Activated CD4-positive, alpha-beta memory T cell treated with anti-CD3 and anti-CD28 coated beads, Interleukin-2, amount 10 ng/mL, durations not matched to agents 7 days and 5 days (primary cell): ENCODE data around the gene LIMK1. TPM values are rescaled to one million over a fixed set of nuclear protein-coding genes. Genes with fewer than 3 reads are reported as not detected.

Experiments used
- CTCF ChIA-PET: fragments of 350-600 bp; sonication (Branson Sonifier 250); formaldehyde crosslinking; loops from one replicate; lab custom pipeline; 2021; ENCODE audit warnings: antibody characterized with exemption, inconsistent platforms; lab: Charles Lee
- POLR2A ChIA-PET: fragments of 350-600 bp; sonication (Branson Sonifier 250); formaldehyde crosslinking; loops from one replicate; lab custom pipeline; 2021; ENCODE audit warnings: antibody characterized with exemption; lab: Charles Lee
- DNase-seq: peaks from one replicate; pipeline ENCODE4 v3.0.0-alpha.2; 2020
- H3K27ac Mint-ChIP-seq: one replicate; pipeline ENCODE4 v1.8.0; 2021; ENCODE audit warnings: mild to moderate bottlenecking, mixed read lengths
- H3K27me3 Mint-ChIP-seq: one replicate; pipeline ENCODE4 v1.8.0; 2021; ENCODE audit warnings: mixed read lengths
- H3K36me3 Mint-ChIP-seq: one replicate; pipeline ENCODE4 v1.8.0; 2021; ENCODE audit warnings: low read depth, mixed read lengths
- H3K4me1 Mint-ChIP-seq: one replicate; pipeline ENCODE4 v1.8.0; 2021; ENCODE audit warnings: mixed read lengths
- H3K4me3 Mint-ChIP-seq: one replicate; pipeline ENCODE4 v1.8.0; 2021; ENCODE audit warnings: mild to moderate bottlenecking, mixed read lengths
- H3K9me3 Mint-ChIP-seq: one replicate; pipeline ENCODE4 v1.8.0; 2021; ENCODE audit warnings: mixed read lengths
- total RNA-seq, 2 experiments: library from RNA; stranded (reverse); gene quantifications; one replicate each; pipeline ENCODE4 v1.2.3, GENCODE V29; 2021

Gene LIMK1
- total RNA-seq, 2 experiments from 2014 or later: 22.5 to 26.1 TPM

- ChIA-PET POLR2A (interaction anchor here (1.3 to 4.3 kb wide), 2 partner anchors 13 to 103 kb away, joined by 4 to 27 read pairs; partner anchors contain the start of genes EIF4H and LIMK1), CTCF (interaction anchor here (2.6 to 3.9 kb wide), 2 partner anchors 135 to 330 kb away, joined by 19 read pairs; no protein-coding TSS in a partner anchor)
- Mint-ChIP-seq H3K9me3 (no peaks in the 10 kb centered on the region), H3K27ac (no peak overlapping the region), H3K4me3 (no peak overlapping the region), H3K4me1 (peaks cover 1% of the 10 kb centered on the region), H3K27me3 (no peaks in the 10 kb centered on the region), H3K36me3 (no peaks in the 10 kb centered on the region)
- no peak for DNase-seq
Measured at GRCh38 chr7:74071121-74071520, 12.5 kb upstream of the LIMK1 start.

DNA sequence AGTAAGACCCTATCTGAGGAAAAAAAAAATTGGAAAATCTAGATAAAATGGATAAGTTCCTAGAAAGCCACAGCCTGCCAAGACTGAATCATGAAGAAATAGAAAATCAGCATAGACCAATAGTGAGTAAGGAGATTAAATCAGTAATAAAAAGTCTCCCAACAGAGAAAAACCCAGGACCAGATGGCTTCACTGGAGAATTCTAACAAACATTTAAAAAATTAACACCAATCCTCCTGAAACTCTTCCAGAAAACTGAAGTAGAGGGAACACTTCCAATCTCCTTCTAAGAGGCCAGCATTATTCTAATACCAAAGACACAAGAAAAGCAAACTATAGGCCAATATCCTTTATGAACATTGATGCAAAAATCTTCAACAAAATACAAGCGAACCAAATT lies 8.8 kb upstream of the LIMK1 start:
- no peaks in the 10 kb centered on the region for H3K9me3 Mint-ChIP-seq
- H3K4me3 Mint-ChIP-seq: no peak overlapping the region
- no peaks in the 10 kb centered on the region for H3K27me3 Mint-ChIP-seq
- H3K36me3 Mint-ChIP-seq: no peaks in the 10 kb centered on the region
- ChIA-PET POLR2A (interaction anchor here (1.1 kb wide), 1 partner anchor 98 kb away, joined by 3 read pairs; no protein-coding TSS in a partner anchor), CTCF (no interaction called here)
- no peak for DNase-seq
- no peak overlapping the region for H3K27ac Mint-ChIP-seq
- no peaks in the 10 kb centered on the region for H3K4me1 Mint-ChIP-seq

DNA sequence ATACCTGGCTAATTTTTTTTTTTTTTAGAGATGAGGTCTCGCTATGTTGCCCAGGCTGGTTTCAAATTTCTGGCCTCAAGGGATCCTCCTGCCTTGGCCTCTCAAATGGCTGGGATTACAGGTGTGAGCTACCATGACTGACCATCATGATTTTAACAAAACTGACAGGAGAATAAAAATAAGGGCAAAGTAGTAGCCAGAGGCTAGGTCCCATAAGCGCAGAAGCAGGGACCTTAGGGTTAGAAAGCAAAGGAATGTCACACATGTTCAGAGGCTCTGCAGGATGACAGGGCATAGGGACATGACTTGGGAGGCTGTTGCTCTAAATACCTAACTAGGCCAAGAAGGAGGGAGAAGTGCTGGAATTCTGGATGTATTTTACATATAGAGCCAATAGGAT lies 5.1 kb upstream of the LIMK1 start:
- ChIA-PET CTCF (interaction anchor here (0.8 to 1.8 kb wide), 3 partner anchors 10 to 128 kb away, joined by 3 to 5 read pairs (median 4); no protein-coding TSS in a partner anchor), POLR2A (no interaction called here)
- no peak overlapping the region for H3K27ac Mint-ChIP-seq
- no peak overlapping the region for H3K4me3 Mint-ChIP-seq
- DNase-seq: no peak
- H3K36me3 Mint-ChIP-seq: no peaks in the 10 kb centered on the region
- peaks cover 6% of the 10 kb centered on the region for H3K4me1 Mint-ChIP-seq
- no peaks in the 10 kb centered on the region for H3K27me3 Mint-ChIP-seq
- H3K9me3 Mint-ChIP-seq: no peaks in the 10 kb centered on the region

DNA sequence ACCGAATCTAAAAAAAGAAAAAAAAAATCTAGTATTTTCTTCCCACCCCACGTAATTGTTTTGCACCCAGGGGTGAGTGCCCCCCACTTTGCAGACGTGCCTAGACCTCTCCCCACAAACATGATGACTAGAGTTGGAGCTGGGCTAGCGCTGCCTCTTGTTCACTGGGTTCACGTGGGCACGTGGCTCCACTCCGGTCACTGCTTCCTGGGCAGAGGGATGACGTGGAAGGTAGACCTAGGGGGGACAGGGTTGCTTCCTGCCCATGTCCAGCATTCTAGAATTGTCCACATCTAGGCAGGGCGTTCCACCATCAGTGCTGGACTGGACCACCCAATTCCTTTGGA lies 861 bp upstream of the LIMK1 start:
- CTCF ChIA-PET: interaction anchor here (1.5 to 1.7 kb wide), 2 partner anchors 15 to 123 kb away, joined by 3 to 10 read pairs; no protein-coding TSS in a partner anchor
- Mint-ChIP-seq H3K36me3 (peaks cover 7% of the 10 kb centered on the region), H3K27ac (no peak overlapping the region), H3K4me1 (peaks cover 15% of the 10 kb centered on the region), H3K4me3 (peak overlapping the region; percentile 13), H3K27me3 (no peaks in the 10 kb centered on the region), H3K9me3 (no peaks in the 10 kb centered on the region)
- DNase-seq: no peak
- POLR2A ChIA-PET: interaction anchor here (0.7 to 5.2 kb wide), 5 partner anchors 11 to 96 kb away, joined by 3 to 50 read pairs (median 27); partner anchors contain the start of gene EIF4H

GRCh38 chr7:74083928-74084721 lies 521 bp downstream of the LIMK1 start:
- ChIA-PET CTCF (interaction anchor here (1.5 to 1.7 kb wide), 2 partner anchors 16 to 122 kb away, joined by 3 to 10 read pairs; no protein-coding TSS in a partner anchor), POLR2A (interaction anchor here (1.0 to 5.2 kb wide), 7 partner anchors 10 to 94 kb away, joined by 3 to 50 read pairs (median 20); partner anchors contain the start of gene EIF4H)
- H3K4me1 Mint-ChIP-seq: peaks cover 15% of the 10 kb centered on the region
- peak overlapping the region; percentile 79 for H3K4me3 Mint-ChIP-seq
- H3K27me3 Mint-ChIP-seq: no peaks in the 10 kb centered on the region
- DNase-seq: peak; percentile 38
- peaks cover 15% of the 10 kb centered on the region for H3K36me3 Mint-ChIP-seq
- H3K27ac Mint-ChIP-seq: peak overlapping the region; percentile 78
- no peaks in the 10 kb centered on the region for H3K9me3 Mint-ChIP-seq

GRCh38 chr7:74084722-74085578 lies 1.3 kb downstream of the LIMK1 start:
- ChIA-PET POLR2A (interaction anchor here (4.5 to 5.2 kb wide), 3 partner anchors 9 to 90 kb away, joined by 27 to 50 read pairs (median 39); partner anchors contain the start of gene EIF4H), CTCF (no interaction called here)
- Mint-ChIP-seq H3K27ac (peak overlapping the region; percentile 78), H3K36me3 (peaks cover 21% of the 10 kb centered on the region), H3K4me1 (peaks cover 15% of the 10 kb centered on the region), H3K9me3 (no peaks in the 10 kb centered on the region), H3K27me3 (no peaks in the 10 kb centered on the region), H3K4me3 (peak overlapping the region; percentile 79)
- no peak for DNase-seq

- Mint-ChIP-seq H3K4me1 (peaks cover 20% of the 10 kb centered on the region), H3K27me3 (no peaks in the 10 kb centered on the region), H3K9me3 (no peaks in the 10 kb centered on the region), H3K36me3 (peaks cover 21% of the 10 kb centered on the region), H3K4me3 (no peak overlapping the region), H3K27ac (no peak overlapping the region)
- CTCF ChIA-PET: interaction anchor here (0.5 kb wide), 1 partner anchor 20 kb away, joined by 3 read pairs; no protein-coding TSS in a partner anchor
- DNase-seq: no peak
- POLR2A ChIA-PET: no interaction called here
Measured at GRCh38 chr7:74087791-74088453, 4.3 kb downstream of the LIMK1 start.

GRCh38 chr7:74092321-74092963 lies 8.8 kb downstream of the LIMK1 start:
- Mint-ChIP-seq H3K9me3 (no peaks in the 10 kb centered on the region), H3K4me1 (peaks cover 26% of the 10 kb centered on the region), H3K27me3 (no peaks in the 10 kb centered on the region), H3K4me3 (no peak overlapping the region), H3K27ac (no peak overlapping the region), H3K36me3 (peaks cover 18% of the 10 kb centered on the region)
- no peak for DNase-seq
- POLR2A ChIA-PET: interaction anchor here (2.6 to 4.4 kb wide), 2 partner anchors 9 to 82 kb away, joined by 23 to 50 read pairs; partner anchors contain the start of genes EIF4H and LIMK1
- CTCF ChIA-PET: no interaction called here

- Mint-ChIP-seq H3K36me3 (peaks cover 21% of the 10 kb centered on the region), H3K4me3 (no peak overlapping the region), H3K27ac (no peak overlapping the region), H3K4me1 (peaks cover 26% of the 10 kb centered on the region), H3K9me3 (no peaks in the 10 kb centered on the region), H3K27me3 (no peaks in the 10 kb centered on the region)
- ChIA-PET POLR2A (interaction anchor here (2.6 to 4.4 kb wide), 2 partner anchors 9 to 81 kb away, joined by 23 to 50 read pairs; partner anchors contain the start of genes EIF4H and LIMK1), CTCF (no interaction called here)
- DNase-seq: no peak
Measured at GRCh38 chr7:74092964-74093471, 9.4 kb downstream of the LIMK1 start.

DNA sequence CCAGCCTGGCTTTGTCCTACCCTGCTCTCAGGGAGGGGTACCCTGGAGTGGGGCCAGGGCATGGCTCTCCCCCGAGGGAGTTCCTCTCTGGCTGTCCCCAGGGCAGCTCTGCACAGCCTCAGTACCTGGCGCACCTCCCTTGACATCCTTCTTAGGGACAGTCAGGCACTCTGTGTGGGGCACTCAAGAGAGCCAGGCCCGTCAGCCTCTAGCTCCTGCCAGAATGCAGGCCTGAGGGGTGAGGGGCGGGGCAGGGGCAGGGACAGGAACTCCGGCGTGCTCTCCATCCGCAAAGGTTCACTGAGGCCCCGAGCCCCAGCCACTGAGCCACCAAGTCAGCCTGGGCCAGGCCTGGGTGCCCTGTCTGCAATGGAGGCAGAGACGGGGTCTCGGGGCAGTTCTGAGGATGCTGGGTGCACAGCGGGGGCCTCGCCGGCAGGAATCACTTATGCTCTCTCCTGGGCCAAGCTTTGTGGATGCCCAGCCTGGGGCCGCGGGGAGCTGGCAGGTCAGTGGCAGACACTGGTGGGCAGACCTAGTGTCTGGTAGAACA lies 10.1 kb downstream of the LIMK1 start:
- peaks cover 26% of the 10 kb centered on the region for H3K4me1 Mint-ChIP-seq
- ChIA-PET POLR2A (interaction anchor here (2.6 to 4.4 kb wide), 2 partner anchors 10 to 81 kb away, joined by 23 to 50 read pairs; partner anchors contain the start of genes EIF4H and LIMK1), CTCF (interaction anchor here (0.7 to 1.6 kb wide), 2 partner anchors 10 to 25 kb away, joined by 3 read pairs; no protein-coding TSS in a partner anchor)
- H3K27me3 Mint-ChIP-seq: no peaks in the 10 kb centered on the region
- peak overlapping the region; percentile 71 for H3K4me3 Mint-ChIP-seq
- H3K9me3 Mint-ChIP-seq: no peaks in the 10 kb centered on the region
- H3K36me3 Mint-ChIP-seq: peaks cover 22% of the 10 kb centered on the region
- DNase-seq: no peak
- peak overlapping the region; percentile 97 for H3K27ac Mint-ChIP-seq
